CD14-positive monocyte (primary cell): Measurements from ENCODE around the gene MT4. TPM values are rescaled to one million over a fixed set of nuclear protein-coding genes. Genes with fewer than 3 reads are reported as not detected.

Experiments used
- DNase-seq, 3 donors: peaks; one replicate each; pipeline ENCODE4 v3.0.0-alpha.2; 2011 to 2022
- H2AFZ ChIP-seq: 2 replicates; pipeline ENCODE4 v1.6.0; 2012; ENCODE audit warnings: mild to moderate bottlenecking, low read depth, low read length, inconsistent platforms; ENCODE audit not compliant: insufficient read depth, poor library complexity, severe bottlenecking
- H3K27ac ChIP-seq, 2 donors: 1 replicate in 1 of 2; 2 replicates in 1 of 2; pipeline ENCODE4 v1.5.1; 2012 to 2013; ENCODE audit warnings: low read length in 2 of 2, control low read depth in 1 of 2, inconsistent platforms in 1 of 2, low read depth in 1 of 2, mild to moderate bottlenecking in 1 of 2
- H3K27me3 ChIP-seq, 2 donors: one replicate each; pipeline versions ENCODE4 v1.6.0 to v1.6.1; 2011 to 2013; ENCODE audit warnings: low read length in 2 of 2; ENCODE audit not compliant: control insufficient read depth in 2 of 2, insufficient read depth in 2 of 2
- H3K36me3 ChIP-seq, 2 donors: replicated peaks in 1 of 2; 1 replicate in 1 of 2; 2 replicates in 1 of 2; pipeline versions ENCODE4 v1.5.1 to v1.6.1; 2012 to 2013; ENCODE audit warnings: low read length in 2 of 2, control low read depth in 1 of 2, inconsistent platforms in 1 of 2, mild to moderate bottlenecking in 1 of 2; ENCODE audit not compliant: insufficient read depth in 2 of 2, control insufficient read depth in 1 of 2
- H3K4me1 ChIP-seq, 2 donors: 1 replicate in 1 of 2; 2 replicates in 1 of 2; pipeline versions ENCODE4 v1.5.1 to v1.6.1; 2012 to 2013; ENCODE audit warnings: low read length in 2 of 2, control low read depth in 1 of 2, inconsistent platforms in 1 of 2, mild to moderate bottlenecking in 1 of 2, moderate library complexity in 1 of 2; ENCODE audit not compliant: insufficient read depth in 2 of 2, control insufficient read depth in 1 of 2
- H3K4me2 ChIP-seq: replicated peaks from 2 replicates; pipeline ENCODE3; 2012; ENCODE audit warnings: low read length, moderate library complexity, mild to moderate bottlenecking; ENCODE audit not compliant: poor library complexity, severe bottlenecking; ENCODE audit errors: extremely low read depth
- H3K4me3 ChIP-seq, 3 experiments: fragments of 200-600 bp in 1 of 3; sonication (generic) in 1 of 3; replicated peaks in 1 of 3; 1 replicate in 2 of 3; 2 replicates in 1 of 3; pipeline ENCODE4 v1.5.1; 2011 to 2013; ENCODE audit warnings: low read length in 3 of 3, mild to moderate bottlenecking in 3 of 3, control low read depth in 2 of 3, low read depth in 2 of 3, inconsistent platforms in 1 of 3, moderate library complexity in 1 of 3
- H3K79me2 ChIP-seq: 2 replicates; pipeline ENCODE4 v1.6.0; 2012; ENCODE audit warnings: mild to moderate bottlenecking, control low read depth, inconsistent platforms, low read length, moderate library complexity; ENCODE audit not compliant: insufficient read depth
- H3K9ac ChIP-seq: 2 replicates; pipeline ENCODE4 v1.6.0; 2017; ENCODE audit warnings: low read length, mild to moderate bottlenecking; ENCODE audit not compliant: insufficient read depth, poor library complexity, severe bottlenecking
- H3K9me3 ChIP-seq, 2 donors: replicated peaks in 1 of 2; 1 replicate in 1 of 2; 2 replicates in 1 of 2; pipeline versions ENCODE4 v1.5.1 to v1.6.1; 2012 to 2013; ENCODE audit warnings: low read length in 2 of 2, control low read depth in 1 of 2; ENCODE audit not compliant: control insufficient read depth in 1 of 2, insufficient read depth in 1 of 2
- H4K20me1 ChIP-seq: 2 replicates; pipeline ENCODE4 v1.6.0; 2012; ENCODE audit warnings: mild to moderate bottlenecking, low read length, control low read depth, moderate library complexity; ENCODE audit not compliant: insufficient read depth
- H3K27ac Mint-ChIP-seq, 7 donors: one replicate each; pipeline ENCODE4 v1.8.0; 2020; ENCODE audit warnings: mild to moderate bottlenecking in 7 of 7, mixed read lengths in 7 of 7, moderate library complexity in 6 of 7, inconsistent platforms in 2 of 7
- H3K27me3 Mint-ChIP-seq, 3 donors: one replicate each; pipeline ENCODE4 v1.8.0; 2021 to 2022; ENCODE audit warnings: low read depth in 3 of 3, mild to moderate bottlenecking in 3 of 3, mixed read lengths in 3 of 3, moderate library complexity in 3 of 3, inconsistent platforms in 1 of 3
- H3K36me3 Mint-ChIP-seq, 2 donors: one replicate each; pipeline ENCODE4 v1.8.0; 2020; ENCODE audit warnings: mixed read lengths in 2 of 2, inconsistent platforms in 1 of 2, mild to moderate bottlenecking in 1 of 2
- H3K4me1 Mint-ChIP-seq: one replicate; pipeline ENCODE4 v1.8.0; 2020; ENCODE audit warnings: mild to moderate bottlenecking, mixed read lengths
- H3K4me3 Mint-ChIP-seq, 2 donors: one replicate each; pipeline ENCODE4 v1.8.0; 2020; ENCODE audit warnings: mild to moderate bottlenecking in 2 of 2, mixed read lengths in 2 of 2, moderate library complexity in 1 of 2
- H3K9me3 Mint-ChIP-seq, 7 donors: one replicate each; pipeline ENCODE4 v1.8.0; 2020 to 2022; ENCODE audit warnings: mixed read lengths in 7 of 7, mild to moderate bottlenecking in 6 of 7, moderate library complexity in 6 of 7, inconsistent platforms in 2 of 7
- WGBS: methylation state at CpG from one replicate; pipeline ENCODE4 v1.1.5; 2013; ENCODE audit warnings: missing lambda C conversion rate; ENCODE audit not compliant: insufficient coverage; 5-methylcytosine and 5-hydroxymethylcytosine counted together
- intact Hi-C, 2 donors: fragments of 100-400 bp; cut with micrococcal nuclease; formaldehyde crosslinking; loops; one replicate each; pipeline versions ENCODE4 v1.15.0 to v1.15.1; 2023
- polyA plus RNA-seq, 3 donors: library from polyadenylated mRNA; depleted of rRNA in 1 of 3; unstranded in 2 of 3; stranded (reverse) in 1 of 3; fragments of 300-500 nt in 2 of 3; fragments of >200 nt in 1 of 3; fragmentation: Illumina TruSeq in 2 of 3; gene quantifications; 1 replicate in 2 of 3; 2 replicates in 1 of 3; pipeline ENCODE4 v1.2.3, GENCODE V29; 2012 to 2021
- TF ChIP-seq, protein P1 (sequence below): fragments of 200-600 bp; IDR thresholded peaks from one replicate; pipeline ENCODE4 v1.8.0; 2022; ENCODE audit warnings: antibody characterized with exemption, mild to moderate bottlenecking

Gene MT4
- polyA plus RNA-seq, 3 donors, result not detected

DNA sequence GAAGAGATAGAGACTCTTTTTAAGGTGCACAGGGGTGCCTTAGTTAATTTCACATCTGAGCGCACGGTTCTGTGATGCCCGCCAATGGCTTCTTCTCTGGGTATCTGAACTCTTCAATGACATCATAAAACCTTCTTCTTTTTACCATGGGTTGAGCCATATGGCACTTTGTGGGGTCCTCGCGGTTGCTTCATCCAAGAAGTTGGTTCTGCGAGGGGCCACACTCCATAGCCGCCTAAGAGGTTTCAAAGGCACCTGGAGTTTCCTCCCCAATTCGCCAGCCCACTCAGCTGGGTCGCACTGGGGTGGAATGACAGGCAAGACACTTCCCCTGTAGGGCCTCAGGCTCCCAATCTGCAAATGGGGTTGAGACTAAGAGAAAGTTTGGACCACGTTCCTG, 10.4 kb upstream of the MT4 start:
- no peak overlapping the region for H3K4me3 ChIP-seq
- no peak overlapping the region for H2AFZ ChIP-seq
- H3K4me1 ChIP-seq, result no peaks in the 10 kb centered on the region
- Mint-ChIP-seq H3K27me3 (peaks cover 0 to 9% (median 5%) of the 10 kb centered on the region in 3 donors), H3K27ac (no peak overlapping the region), H3K36me3 (no peaks in the 10 kb centered on the region), H3K9me3 (peaks cover 0 to 2% (median 0%) of the 10 kb centered on the region in 7 donors), H3K4me1 (peaks cover 1% of the 10 kb centered on the region), H3K4me3 (no peak overlapping the region)
- H3K36me3 ChIP-seq, result no peaks in the 10 kb centered on the region
- no peaks in the 10 kb centered on the region for H3K27me3 ChIP-seq
- H3K79me2 ChIP-seq, result no peaks in the 10 kb centered on the region
- no peak for DNase-seq
- no peak overlapping the region for H3K9ac ChIP-seq
- intact Hi-C loops, result no loop called here
- TF ChIP-seq, protein P1, sequence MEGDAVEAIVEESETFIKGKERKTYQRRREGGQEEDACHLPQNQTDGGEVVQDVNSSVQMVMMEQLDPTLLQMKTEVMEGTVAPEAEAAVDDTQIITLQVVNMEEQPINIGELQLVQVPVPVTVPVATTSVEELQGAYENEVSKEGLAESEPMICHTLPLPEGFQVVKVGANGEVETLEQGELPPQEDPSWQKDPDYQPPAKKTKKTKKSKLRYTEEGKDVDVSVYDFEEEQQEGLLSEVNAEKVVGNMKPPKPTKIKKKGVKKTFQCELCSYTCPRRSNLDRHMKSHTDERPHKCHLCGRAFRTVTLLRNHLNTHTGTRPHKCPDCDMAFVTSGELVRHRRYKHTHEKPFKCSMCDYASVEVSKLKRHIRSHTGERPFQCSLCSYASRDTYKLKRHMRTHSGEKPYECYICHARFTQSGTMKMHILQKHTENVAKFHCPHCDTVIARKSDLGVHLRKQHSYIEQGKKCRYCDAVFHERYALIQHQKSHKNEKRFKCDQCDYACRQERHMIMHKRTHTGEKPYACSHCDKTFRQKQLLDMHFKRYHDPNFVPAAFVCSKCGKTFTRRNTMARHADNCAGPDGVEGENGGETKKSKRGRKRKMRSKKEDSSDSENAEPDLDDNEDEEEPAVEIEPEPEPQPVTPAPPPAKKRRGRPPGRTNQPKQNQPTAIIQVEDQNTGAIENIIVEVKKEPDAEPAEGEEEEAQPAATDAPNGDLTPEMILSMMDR, result no peak
- WGBS, result 88% methylated on average over 6 of the region's 10 CpGs
- H3K4me2 ChIP-seq, result no peak overlapping the region
- H4K20me1 ChIP-seq, result no peaks in the 10 kb centered on the region
- no peak overlapping the region for H3K27ac ChIP-seq
- H3K9me3 ChIP-seq, result no peaks in the 10 kb centered on the region

DNA sequence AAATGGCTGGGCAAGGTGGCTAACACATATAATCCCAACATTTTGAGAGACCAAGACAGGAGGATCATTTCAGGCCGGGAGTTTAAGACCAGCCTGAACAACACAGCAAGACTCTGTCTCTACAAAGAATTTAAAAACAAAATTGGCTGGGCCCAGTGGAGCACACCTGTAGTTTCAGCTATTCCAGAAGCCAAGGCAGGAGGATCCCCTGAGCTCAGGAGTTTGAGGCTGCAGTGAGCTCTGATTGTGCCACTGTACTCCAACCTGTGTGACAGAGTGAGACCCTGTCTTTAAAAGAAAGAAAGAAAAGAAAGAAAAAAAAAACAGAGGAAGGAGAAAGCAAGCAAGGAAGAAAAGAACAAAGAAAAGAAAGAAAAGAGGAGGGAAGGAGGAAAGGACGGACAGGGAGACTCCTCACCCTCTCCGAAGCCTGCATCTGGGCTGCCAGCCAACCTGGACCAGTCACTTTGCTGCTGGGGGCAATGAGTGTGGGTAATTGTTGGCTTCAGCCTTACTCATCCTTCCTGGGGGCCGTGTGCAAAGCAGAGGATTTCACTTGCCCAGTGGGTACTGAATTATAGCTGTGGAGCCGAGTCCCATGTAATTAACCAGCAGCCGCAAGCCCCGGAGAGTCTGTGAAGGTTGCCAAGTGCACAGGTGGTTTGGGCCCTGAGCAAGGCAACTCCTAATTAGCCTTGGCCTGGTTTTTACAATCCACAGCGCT, 6.7 kb upstream of the MT4 start:
- Histone ChIP-seq H3K79me2 (no peaks in the 10 kb centered on the region), H3K27me3 (no peaks in the 10 kb centered on the region), H3K4me1 (no peaks in the 10 kb centered on the region), H3K4me3 (no peak overlapping the region), H3K36me3 (no peaks in the 10 kb centered on the region), H3K27ac (no peak overlapping the region), H3K9me3 (no peaks in the 10 kb centered on the region), H4K20me1 (no peaks in the 10 kb centered on the region), H2AFZ (no peak overlapping the region), H3K4me2 (no peak overlapping the region), H3K9ac (no peak overlapping the region)
- intact Hi-C loops, result no loop called here
- WGBS, result 78% methylated on average over 6 of the region's 8 CpGs
- TF ChIP-seq, protein P1, result no peak
- Mint-ChIP-seq H3K4me3 (no peak overlapping the region), H3K36me3 (no peaks in the 10 kb centered on the region), H3K4me1 (no peaks in the 10 kb centered on the region), H3K9me3 (peaks cover 0 to 2% (median 0%) of the 10 kb centered on the region in 7 donors), H3K27me3 (peaks cover 4 to 15% (median 7%) of the 10 kb centered on the region in 3 donors), H3K27ac (no peak overlapping the region)
- DNase-seq, result no peak
